ENCODE results near the gene XPO6.

Gene XPO6

GRCh38 chr16:28183930-28184329 is 27.8 kb downstream of the XPO6 start:
- no peak for DNase-seq (ENCODE audit: low spot score)

GRCh38 chr16:28183484-28183883 is 28.3 kb downstream of the XPO6 start:
- no peak for DNase-seq (ENCODE audit: low spot score)

GRCh38 chr16:28182801-28183200 is 29.0 kb downstream of the XPO6 start:
- DNase-seq (ENCODE audit: low spot score): no peak

- no peak for DNase-seq (ENCODE audit: low spot score)
These were observed 29.6 kb downstream of the XPO6 start for GRCh38 chr16:28182183-28182582.

GRCh38 chr16:28181515-28181914 is 30.2 kb downstream of the XPO6 start:
- DNase-seq (ENCODE audit: low spot score): peak; percentile 26

GRCh38 chr16:28180655-28181460 is 30.9 kb downstream of the XPO6 start:
- no peak for DNase-seq (ENCODE audit: low spot score)

GRCh38 chr16:28179354-28179753 is 32.4 kb downstream of the XPO6 start:
- DNase-seq (ENCODE audit: low spot score): no peak

- DNase-seq (ENCODE audit: low spot score): no peak
These were observed 36.0 kb downstream of the XPO6 start for GRCh38 chr16:28175715-28176114.

- no peak for DNase-seq (ENCODE audit: low spot score)
These were observed 39.4 kb downstream of the XPO6 start for GRCh38 chr16:28172336-28172735.

GRCh38 chr16:28171816-28172215 is 39.9 kb downstream of the XPO6 start:
- DNase-seq (ENCODE audit: low spot score): no peak

GRCh38 chr16:28168991-28169554 is 42.7 kb downstream of the XPO6 start:
- no peak for DNase-seq (ENCODE audit: low spot score)

GRCh38 chr16:28167730-28168129 is 44.0 kb downstream of the XPO6 start:
- no peak for DNase-seq (ENCODE audit: low spot score)

GRCh38 chr16:28167221-28167620 is 44.5 kb downstream of the XPO6 start:
- DNase-seq (ENCODE audit: low spot score): no peak

- DNase-seq (ENCODE audit: low spot score): no peak
These were observed 45.2 kb downstream of the XPO6 start for GRCh38 chr16:28166394-28167208.

- no peak for DNase-seq (ENCODE audit: low spot score)
These were observed 46.2 kb downstream of the XPO6 start for GRCh38 chr16:28165598-28165997.

- DNase-seq (ENCODE audit: low spot score): no peak
These were observed 47.6 kb downstream of the XPO6 start for GRCh38 chr16:28164140-28164539.

- no peak for DNase-seq (ENCODE audit: low spot score)
These were observed 48.1 kb downstream of the XPO6 start for GRCh38 chr16:28163699-28164098.

GRCh38 chr16:28162326-28162877 is 49.4 kb downstream of the XPO6 start:
- no peak for DNase-seq (ENCODE audit: low spot score)

- DNase-seq (ENCODE audit: low spot score): no peak
These were observed 50.1 kb downstream of the XPO6 start for GRCh38 chr16:28161626-28162025.

GRCh38 chr16:28158136-28158535 is 53.6 kb downstream of the XPO6 start:
- no peak for DNase-seq (ENCODE audit: low spot score)

GRCh38 chr16:28156056-28156680 is 55.6 kb downstream of the XPO6 start:
- no peak for DNase-seq (ENCODE audit: low spot score)

- DNase-seq (ENCODE audit: low spot score): no peak
These were observed 56.5 kb downstream of the XPO6 start for GRCh38 chr16:28155293-28155692.
